ENCODE data around the gene LMF1. TPM values are rescaled to one million over a fixed set of nuclear protein-coding genes. Genes with fewer than 3 reads are reported as not detected.
A peak's percentile ranks its signal among the peaks of the same experiment; 100 is the strongest.

The LMF1 gene
- total RNA-seq (2014; rRNA removed; shearing (Covaris generic)) (5.8 and 17.0 TPM in 2 replicates), total RNA-seq (2022) (31.4 and 32.8 TPM in 2 replicates), Bru-seq, nascent RNA (percentile 51 among the genes with signal in this experiment), BruChase-seq, experiment 1, labeled RNA remaining after a 6-hour chase (percentile 60 among the genes with signal in this experiment), BruChase-seq, experiment 2, labeled RNA remaining after a 2-hour chase (percentile 55 among the genes with signal in this experiment)
- long read RNA-seq, partial matches to known transcripts: 1 of 8 reads
- long read RNA-seq, other reads (novel, unspliced or antisense): 7 of 8 reads

DNA sequence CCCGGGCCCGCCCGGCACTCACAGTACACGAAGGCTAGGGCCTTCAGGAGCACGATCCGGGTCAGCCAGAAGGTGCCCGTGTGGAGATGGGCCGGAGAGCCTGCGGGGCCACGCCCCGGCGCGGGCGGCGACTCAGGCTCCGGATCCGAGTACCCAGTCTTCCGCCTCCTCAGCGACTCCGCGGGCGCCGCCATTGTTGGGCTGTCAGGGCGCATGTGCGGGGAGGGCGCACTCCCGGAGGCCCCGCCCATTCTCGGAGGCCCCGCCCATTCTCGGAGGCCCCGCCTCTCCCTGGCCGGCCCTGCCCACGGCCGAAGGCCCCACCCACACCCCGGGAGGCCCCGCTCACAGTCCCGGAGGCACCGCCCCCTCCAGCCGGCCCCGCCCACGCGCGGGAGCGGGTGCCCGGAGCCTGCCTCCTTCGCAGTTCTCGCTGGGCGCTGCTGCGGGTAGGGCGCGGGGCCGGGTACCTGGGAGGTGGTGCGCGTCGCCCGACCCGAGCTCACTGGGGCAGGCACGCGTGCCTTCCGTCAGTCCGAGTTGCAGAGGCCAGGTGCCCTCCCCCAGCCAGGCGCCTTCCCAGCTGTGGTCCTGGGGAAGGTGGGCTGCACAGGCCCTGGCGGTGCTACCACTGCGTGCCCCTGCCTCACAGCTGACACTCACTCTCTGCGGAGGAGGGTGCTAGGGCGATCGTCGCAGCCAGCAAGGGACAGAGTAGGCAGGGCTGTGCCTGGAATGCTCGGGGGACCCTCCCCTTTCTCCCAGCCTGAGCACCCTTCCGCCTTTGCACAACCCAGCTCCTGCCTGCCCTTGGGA, at the start of gene LMF1:
LMF1 (minus strand) TSS at position 219 of the 816 bp plus-strand sequence; CDS start at position 215, 4 bp downstream.
- POLR2A ChIA-PET: no interaction called here
- no peaks in the 10 kb centered on the region for H3K9me2 ChIP-seq (ENCODE audit: insufficient read depth, low read length)
- H3K4me3 ChIP-seq (ENCODE audit: low read depth, low read length, poor library complexity, severe bottlenecking): peak within 1 kb of the TSS; percentile 94
- CTCF ChIA-PET (ENCODE audit: unreplicated experiment): no interaction called here
- no TSS peak for BruUV-seq (replicated peaks)
- peak within 1 kb of the TSS; percentile 70 for H3K4me2 ChIP-seq (ENCODE audit: low read length)
- 0 out of 2 replicates have a peak, but pooled peaks cover 4% of the 10 kb centered on the region for H3K36me3 ChIP-seq (ENCODE audit: insufficient read depth, low read length)
- no peaks in the 10 kb centered on the region for H4K20me1 ChIP-seq (ENCODE audit: insufficient read depth, low read length)
- no peak for TF ChIP-seq EZH2phosphoT487 (IDR thresholded peaks at IDR 0.05; ENCODE audit: borderline replicate concordance, low read depth, low read length)
- TF ChIP-seq, protein P1, sequence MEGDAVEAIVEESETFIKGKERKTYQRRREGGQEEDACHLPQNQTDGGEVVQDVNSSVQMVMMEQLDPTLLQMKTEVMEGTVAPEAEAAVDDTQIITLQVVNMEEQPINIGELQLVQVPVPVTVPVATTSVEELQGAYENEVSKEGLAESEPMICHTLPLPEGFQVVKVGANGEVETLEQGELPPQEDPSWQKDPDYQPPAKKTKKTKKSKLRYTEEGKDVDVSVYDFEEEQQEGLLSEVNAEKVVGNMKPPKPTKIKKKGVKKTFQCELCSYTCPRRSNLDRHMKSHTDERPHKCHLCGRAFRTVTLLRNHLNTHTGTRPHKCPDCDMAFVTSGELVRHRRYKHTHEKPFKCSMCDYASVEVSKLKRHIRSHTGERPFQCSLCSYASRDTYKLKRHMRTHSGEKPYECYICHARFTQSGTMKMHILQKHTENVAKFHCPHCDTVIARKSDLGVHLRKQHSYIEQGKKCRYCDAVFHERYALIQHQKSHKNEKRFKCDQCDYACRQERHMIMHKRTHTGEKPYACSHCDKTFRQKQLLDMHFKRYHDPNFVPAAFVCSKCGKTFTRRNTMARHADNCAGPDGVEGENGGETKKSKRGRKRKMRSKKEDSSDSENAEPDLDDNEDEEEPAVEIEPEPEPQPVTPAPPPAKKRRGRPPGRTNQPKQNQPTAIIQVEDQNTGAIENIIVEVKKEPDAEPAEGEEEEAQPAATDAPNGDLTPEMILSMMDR (conservative IDR thresholded peaks at IDR 0.05; ENCODE audit: low read length): no peak
- peaks cover 39% of the 10 kb centered on the region for H3K4me1 ChIP-seq (ENCODE audit: insufficient read depth, low read length, poor library complexity, severe bottlenecking)
- H3K27ac ChIP-seq (ENCODE audit: low read depth, low read length, poor library complexity, severe bottlenecking): peak within 1 kb of the TSS; percentile 44
- peak; percentile 93 for DNase-seq (ENCODE audit: low spot score)
- no peaks in the 10 kb centered on the region for H3K79me2 ChIP-seq (ENCODE audit: insufficient read depth, low read depth, low read length)
- intact Hi-C loops (cut with micrococcal nuclease; ENCODE audit: unreplicated experiment): loop anchor here (5.0 kb wide), 1 partner anchor 641 kb away; the partner anchor contains the start of genes CRAMP1 and IFT140
- H2AFZ ChIP-seq (ENCODE audit: low read length): peak within 1 kb of the TSS; percentile 90
- H3K9me3 ChIP-seq (ENCODE audit: low read length): no peaks in the 10 kb centered on the region

DNA sequence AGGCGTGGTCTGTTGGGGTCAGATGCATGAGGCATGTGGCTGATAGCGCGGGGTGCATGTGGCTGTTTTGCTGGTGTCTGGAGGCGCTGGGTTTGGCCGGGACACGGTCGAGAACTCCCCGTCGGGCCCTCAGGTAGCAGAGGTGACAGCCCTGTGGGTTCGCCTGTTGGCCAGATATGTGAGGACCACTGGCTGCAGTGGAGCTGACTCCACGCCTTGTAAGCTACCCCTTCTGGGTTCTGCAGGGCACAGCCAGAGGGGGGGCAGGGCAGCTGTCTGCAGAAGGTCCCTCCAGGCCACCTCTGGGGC, 49.3 kb upstream of the LMF1 start:
- intact Hi-C loops (cut with micrococcal nuclease; ENCODE audit: unreplicated experiment): no loop called here
- no peak overlapping the region for H3K4me3 ChIP-seq (ENCODE audit: low read depth, low read length, poor library complexity, severe bottlenecking)
- DNase-seq (ENCODE audit: low spot score): no peak
- no peaks in the 10 kb centered on the region for H4K20me1 ChIP-seq (ENCODE audit: insufficient read depth, low read length)
- no peaks in the 10 kb centered on the region for H3K79me2 ChIP-seq (ENCODE audit: insufficient read depth, low read depth, low read length)
- TF ChIP-seq EZH2phosphoT487 (IDR thresholded peaks at IDR 0.05; ENCODE audit: borderline replicate concordance, low read depth, low read length): no peak
- TF ChIP-seq, protein P1 (conservative IDR thresholded peaks at IDR 0.05; ENCODE audit: low read length): no peak
- CTCF ChIA-PET (ENCODE audit: unreplicated experiment): no interaction called here
- H3K4me2 ChIP-seq (ENCODE audit: low read length): no peak overlapping the region
- no peaks in the 10 kb centered on the region for H3K9me2 ChIP-seq (ENCODE audit: insufficient read depth, low read length)
- H3K27ac ChIP-seq (ENCODE audit: low read depth, low read length, poor library complexity, severe bottlenecking): no peak overlapping the region
- no peaks in the 10 kb centered on the region for H3K9me3 ChIP-seq (ENCODE audit: low read length)
- POLR2A ChIA-PET: no interaction called here
- H2AFZ ChIP-seq (ENCODE audit: low read length): no peak overlapping the region
- H3K36me3 ChIP-seq (ENCODE audit: insufficient read depth, low read length): no peaks in the 10 kb centered on the region
- no TSS peak for BruUV-seq (replicated peaks)
- H3K4me1 ChIP-seq (ENCODE audit: insufficient read depth, low read length, poor library complexity, severe bottlenecking): no peaks in the 10 kb centered on the region

All from OCI-LY7 (cell line).